ENCODE results near the gene KANK2. TPM values are rescaled to one million over a fixed set of nuclear protein-coding genes. Genes with fewer than 3 reads are reported as not detected.

KANK2 gene
- total RNA-seq, 4 donors from 2014 or later: 41.9 to 283 (median 68.4) TPM

- Histone ChIP-seq H3K36me3 (no peaks in the 10 kb centered on the region), H3K4me1 (peaks cover 0 to 48% (median 9%) of the 10 kb centered on the region in 4 donors), H3K4me3 (no peak overlapping the region), H3K27ac (peak overlapping the region; percentile 63 to 93 (median 77)), H3K9me3 (no peaks in the 10 kb centered on the region), H3K27me3 (no peaks in the 10 kb centered on the region)
- TF ChIP-seq POLR2A (IDR thresholded peaks at IDR 0.05) (no peak), CTCF (IDR thresholded peaks at IDR 0.05) (no peak)
- peak; percentile 31 to 67 (median 66) for DNase-seq
Measured at GRCh38 chr19:11138601-11139300, 58.6 kb downstream of the KANK2 start.

- Histone ChIP-seq H3K4me3 (peak overlapping the region; percentile 12 to 44 (median 36)), H3K36me3 (peaks cover 0 to 9% (median 0%) of the 10 kb centered on the region in 3 donors), H3K27ac (peak overlapping the region; percentile 63 to 93 (median 77)), H3K9me3 (no peaks in the 10 kb centered on the region), H3K27me3 (no peaks in the 10 kb centered on the region), H3K4me1 (peaks cover 0 to 39% (median 7%) of the 10 kb centered on the region in 4 donors)
- peak; percentile 49 to 83 (median 71) for DNase-seq
- TF ChIP-seq CTCF (IDR thresholded peaks at IDR 0.05) (peak; percentile 45 to 87 (median 76)), POLR2A (IDR thresholded peaks at IDR 0.05) (no peak)
Measured at GRCh38 chr19:11137542-11138384, 59.6 kb downstream of the KANK2 start.

- H3K4me3 ChIP-seq: no peak overlapping the region
- peaks cover 0 to 19% (median 0%) of the 10 kb centered on the region in 3 donors for H3K36me3 ChIP-seq
- no peaks in the 10 kb centered on the region for H3K9me3 ChIP-seq
- no peaks in the 10 kb centered on the region for H3K27me3 ChIP-seq
- DNase-seq: no peak
- no peak for TF ChIP-seq CTCF (IDR thresholded peaks at IDR 0.05)
- TF ChIP-seq POLR2A (IDR thresholded peaks at IDR 0.05): no peak
- peaks cover 0 to 27% (median 5%) of the 10 kb centered on the region in 4 donors for H3K4me1 ChIP-seq
- H3K27ac ChIP-seq: no peak overlapping the region
Measured at GRCh38 chr19:11136400-11137101, 60.8 kb downstream of the KANK2 start.

- H3K9me3 ChIP-seq: no peaks in the 10 kb centered on the region
- TF ChIP-seq CTCF (IDR thresholded peaks at IDR 0.05) (no peak), POLR2A (IDR thresholded peaks at IDR 0.05) (no peak)
- peaks cover 0 to 70% (median 0%) of the 10 kb centered on the region in 3 donors for H3K36me3 ChIP-seq
- no peaks in the 10 kb centered on the region for H3K27me3 ChIP-seq
- peak overlapping the region in 2 of 4 donors; percentile 29 to 57 for H3K27ac ChIP-seq
- no peak overlapping the region for H3K4me3 ChIP-seq
- no peak for DNase-seq
- H3K4me1 ChIP-seq: peaks cover 0 to 7% (median 0%) of the 10 kb centered on the region in 4 donors
Measured at GRCh38 chr19:11131471-11131870, 65.9 kb downstream of the KANK2 start.

- peaks cover 0 to 73% (median 0%) of the 10 kb centered on the region in 3 donors for H3K36me3 ChIP-seq
- DNase-seq: peak; percentile 75 to 92 (median 87)
Measured at GRCh38 chr19:11130824-11131455, 66.4 kb downstream of the KANK2 start.

More at GRCh38 chr19:11130824-11131455, 66.4 kb downstream of the KANK2 start:
- Histone ChIP-seq H3K27me3 (no peaks in the 10 kb centered on the region), H3K27ac (peak overlapping the region in 3 of 4 donors; percentile 2 to 57 (median 29)), H3K4me1 (peaks cover 0 to 7% (median 0%) of the 10 kb centered on the region in 4 donors), H3K4me3 (no peak overlapping the region), H3K9me3 (no peaks in the 10 kb centered on the region)
- TF ChIP-seq CTCF (IDR thresholded peaks at IDR 0.05) (peak; percentile 73 to 93 (median 88)), POLR2A (IDR thresholded peaks at IDR 0.05) (no peak)

Measured in Peyer's patch (tissue), 4 donors.